GM12874 (cell line): ENCODE measurements around the gene APBA1.

Experiments
- CTCF ChIP-seq: IDR thresholded peaks from 2 replicates; pipeline ENCODE4 v1.5.1; 2011; ENCODE audit warnings: low read depth, mild to moderate bottlenecking, control low read depth, low read length, moderate library complexity; ENCODE audit not compliant: insufficient read depth

Gene APBA1

GRCh38 chr9:69502671-69503301, 169.4 kb downstream of the APBA1 start:
- no peak for TF ChIP-seq CTCF

GRCh38 chr9:69500896-69501295, 171.3 kb downstream of the APBA1 start:
- no peak for TF ChIP-seq CTCF

- no peak for TF ChIP-seq CTCF
Measured at GRCh38 chr9:69499959-69500358, 172.2 kb downstream of the APBA1 start.

- TF ChIP-seq CTCF: no peak
Measured at GRCh38 chr9:69499407-69499806, 172.8 kb downstream of the APBA1 start.

GRCh38 chr9:69498470-69498869, 173.7 kb downstream of the APBA1 start:
- no peak for TF ChIP-seq CTCF

- no peak for TF ChIP-seq CTCF
Measured at GRCh38 chr9:69497816-69498215, 174.4 kb downstream of the APBA1 start.

GRCh38 chr9:69496846-69497450, 175.2 kb downstream of the APBA1 start:
- TF ChIP-seq CTCF: no peak
